ENCODE measurements around the gene RMND5B. TPM values are rescaled to one million over a fixed set of nuclear protein-coding genes. Genes with fewer than 3 reads are reported as not detected.

Gene RMND5B
- total and polyA plus RNA-seq, 10 of the 15 experiments (the other 5 are each of a cell fraction or from before 2014, with no cell fraction given): 1.6 to 50.7 (median 30.9) TPM

DNA sequence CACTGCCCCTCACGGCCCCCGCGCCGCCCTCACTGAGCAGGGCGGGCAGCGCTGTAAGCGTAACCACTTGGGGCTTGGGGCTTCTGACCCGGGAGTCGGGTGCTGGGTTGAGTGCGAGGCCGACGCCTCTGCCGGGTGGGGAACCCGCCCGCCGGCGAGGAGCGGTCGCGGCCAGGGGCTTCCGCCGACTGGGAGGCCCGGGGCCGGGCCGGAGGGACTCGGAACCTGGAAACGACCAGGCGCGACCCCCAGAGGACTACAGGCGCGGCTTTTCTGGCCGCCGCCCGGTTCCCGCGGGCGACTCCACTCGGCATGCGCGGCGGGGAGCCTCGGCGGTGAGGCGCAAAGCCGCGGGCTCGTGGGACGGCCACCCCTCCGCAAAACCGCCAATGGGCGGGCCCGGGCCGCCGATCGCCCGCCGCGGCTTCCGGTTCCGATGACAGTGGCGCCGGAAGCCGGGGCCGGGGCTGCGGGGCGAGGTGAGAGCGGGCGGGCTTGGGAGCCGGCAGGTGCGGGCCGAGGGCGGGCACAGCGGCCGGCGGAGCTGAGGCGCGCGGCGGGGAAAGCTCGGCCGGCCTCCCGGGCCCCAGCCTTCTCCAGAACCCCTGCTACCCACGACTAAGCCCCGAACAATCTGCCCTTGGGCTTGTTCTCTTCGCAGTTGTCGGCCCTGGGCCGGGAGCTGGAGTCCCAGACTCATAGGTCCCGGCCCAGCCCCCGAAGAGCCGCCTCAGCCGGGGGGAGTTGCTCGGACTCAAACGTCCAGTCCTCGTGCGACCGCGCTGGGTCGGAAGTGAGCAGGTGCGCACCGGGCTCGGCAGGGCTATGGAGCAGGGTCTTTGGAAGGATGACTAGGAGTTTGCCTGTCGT lies at the start of gene RMND5B (continued):
- TF ChIP-seq EED (IDR thresholded peaks at IDR 0.05; ENCODE audit: low read depth): no peak
- peak; percentile 97 for TF ChIP-seq CHD1 (IDR thresholded peaks at IDR 0.05; ENCODE audit: low read depth, low read length)
- peak; percentile 48; the same call in 1 of the 2 replicates for TF ChIP-seq CREB1 (IDR thresholded peaks at IDR 0.05; ENCODE audit: low read depth)
- TF ChIP-seq ZNF207 (IDR thresholded peaks at IDR 0.05; ENCODE audit: borderline replicate concordance): peak; percentile 53; the same call in 1 of the 2 replicates
- TF ChIP-seq GATAD2B (conservative IDR thresholded peaks at IDR 0.05; ENCODE audit: low read depth): peak; percentile 97
- TF ChIP-seq EGR1 (IDR thresholded peaks at IDR 0.05; ENCODE audit: borderline replicate concordance in 1 of 2, low read depth in 2 of 2, low read length in 2 of 2): peak in 1 of 2 experiments; percentile 35; a peak in 1 of 3 replicates
- TF ChIP-seq SMAD1 (IDR thresholded peaks at IDR 0.05; ENCODE audit: low read depth, partially characterized antibody): no peak
- TF ChIP-seq, protein P1, sequence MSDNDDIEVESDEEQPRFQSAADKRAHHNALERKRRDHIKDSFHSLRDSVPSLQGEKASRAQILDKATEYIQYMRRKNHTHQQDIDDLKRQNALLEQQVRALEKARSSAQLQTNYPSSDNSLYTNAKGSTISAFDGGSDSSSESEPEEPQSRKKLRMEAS (IDR thresholded peaks at IDR 0.05; ENCODE audit: low read depth, low read length): 0 out of 2 replicates have a peak, but pooled peaks have one; percentile 30
- TF ChIP-seq IKZF1 (conservative IDR thresholded peaks at IDR 0.05): peak; percentile 84
- TF ChIP-seq RELA (IDR thresholded peaks at IDR 0.05; ENCODE audit: borderline replicate concordance, partially characterized antibody): peak; percentile 37
- TF ChIP-seq GABPA (IDR thresholded peaks at IDR 0.05; ENCODE audit: low read depth): peak; percentile 72; the same call in 1 of the 2 replicates
- peak; percentile 98 for TF ChIP-seq TAF1 (IDR thresholded peaks at IDR 0.05; ENCODE audit: borderline replicate concordance, low read depth, low read length)
- TF ChIP-seq SMARCA5 (IDR thresholded peaks at IDR 0.05): peak; percentile 65
- TF ChIP-seq JUND (IDR thresholded peaks at IDR 0.05; ENCODE audit: low read depth, low read length): peak; percentile 98
- TF ChIP-seq POLR2A (IDR thresholded peaks at IDR 0.05; ENCODE audit: low read depth, low read length): peak; percentile 80
- TF ChIP-seq ZNF217 (IDR thresholded peaks at IDR 0.05): peak; percentile 81
- TF ChIP-seq, protein P2, sequence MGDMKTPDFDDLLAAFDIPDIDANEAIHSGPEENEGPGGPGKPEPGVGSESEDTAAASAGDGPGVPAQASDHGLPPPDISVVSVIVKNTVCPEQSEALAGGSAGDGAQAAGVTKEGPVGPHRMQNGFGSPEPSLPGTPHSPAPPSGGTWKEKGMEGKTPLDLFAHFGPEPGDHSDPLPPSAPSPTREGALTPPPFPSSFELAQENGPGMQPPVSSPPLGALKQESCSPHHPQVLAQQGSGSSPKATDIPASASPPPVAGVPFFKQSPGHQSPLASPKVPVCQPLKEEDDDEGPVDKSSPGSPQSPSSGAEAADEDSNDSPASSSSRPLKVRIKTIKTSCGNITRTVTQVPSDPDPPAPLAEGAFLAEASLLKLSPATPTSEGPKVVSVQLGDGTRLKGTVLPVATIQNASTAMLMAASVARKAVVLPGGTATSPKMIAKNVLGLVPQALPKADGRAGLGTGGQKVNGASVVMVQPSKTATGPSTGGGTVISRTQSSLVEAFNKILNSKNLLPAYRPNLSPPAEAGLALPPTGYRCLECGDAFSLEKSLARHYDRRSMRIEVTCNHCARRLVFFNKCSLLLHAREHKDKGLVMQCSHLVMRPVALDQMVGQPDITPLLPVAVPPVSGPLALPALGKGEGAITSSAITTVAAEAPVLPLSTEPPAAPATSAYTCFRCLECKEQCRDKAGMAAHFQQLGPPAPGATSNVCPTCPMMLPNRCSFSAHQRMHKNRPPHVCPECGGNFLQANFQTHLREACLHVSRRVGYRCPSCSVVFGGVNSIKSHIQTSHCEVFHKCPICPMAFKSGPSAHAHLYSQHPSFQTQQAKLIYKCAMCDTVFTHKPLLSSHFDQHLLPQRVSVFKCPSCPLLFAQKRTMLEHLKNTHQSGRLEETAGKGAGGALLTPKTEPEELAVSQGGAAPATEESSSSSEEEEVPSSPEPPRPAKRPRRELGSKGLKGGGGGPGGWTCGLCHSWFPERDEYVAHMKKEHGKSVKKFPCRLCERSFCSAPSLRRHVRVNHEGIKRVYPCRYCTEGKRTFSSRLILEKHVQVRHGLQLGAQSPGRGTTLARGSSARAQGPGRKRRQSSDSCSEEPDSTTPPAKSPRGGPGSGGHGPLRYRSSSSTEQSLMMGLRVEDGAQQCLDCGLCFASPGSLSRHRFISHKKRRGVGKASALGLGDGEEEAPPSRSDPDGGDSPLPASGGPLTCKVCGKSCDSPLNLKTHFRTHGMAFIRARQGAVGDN (IDR thresholded peaks at IDR 0.05): peak; percentile 72; the same call in 1 of the 2 replicates
- TF ChIP-seq, protein P3, sequence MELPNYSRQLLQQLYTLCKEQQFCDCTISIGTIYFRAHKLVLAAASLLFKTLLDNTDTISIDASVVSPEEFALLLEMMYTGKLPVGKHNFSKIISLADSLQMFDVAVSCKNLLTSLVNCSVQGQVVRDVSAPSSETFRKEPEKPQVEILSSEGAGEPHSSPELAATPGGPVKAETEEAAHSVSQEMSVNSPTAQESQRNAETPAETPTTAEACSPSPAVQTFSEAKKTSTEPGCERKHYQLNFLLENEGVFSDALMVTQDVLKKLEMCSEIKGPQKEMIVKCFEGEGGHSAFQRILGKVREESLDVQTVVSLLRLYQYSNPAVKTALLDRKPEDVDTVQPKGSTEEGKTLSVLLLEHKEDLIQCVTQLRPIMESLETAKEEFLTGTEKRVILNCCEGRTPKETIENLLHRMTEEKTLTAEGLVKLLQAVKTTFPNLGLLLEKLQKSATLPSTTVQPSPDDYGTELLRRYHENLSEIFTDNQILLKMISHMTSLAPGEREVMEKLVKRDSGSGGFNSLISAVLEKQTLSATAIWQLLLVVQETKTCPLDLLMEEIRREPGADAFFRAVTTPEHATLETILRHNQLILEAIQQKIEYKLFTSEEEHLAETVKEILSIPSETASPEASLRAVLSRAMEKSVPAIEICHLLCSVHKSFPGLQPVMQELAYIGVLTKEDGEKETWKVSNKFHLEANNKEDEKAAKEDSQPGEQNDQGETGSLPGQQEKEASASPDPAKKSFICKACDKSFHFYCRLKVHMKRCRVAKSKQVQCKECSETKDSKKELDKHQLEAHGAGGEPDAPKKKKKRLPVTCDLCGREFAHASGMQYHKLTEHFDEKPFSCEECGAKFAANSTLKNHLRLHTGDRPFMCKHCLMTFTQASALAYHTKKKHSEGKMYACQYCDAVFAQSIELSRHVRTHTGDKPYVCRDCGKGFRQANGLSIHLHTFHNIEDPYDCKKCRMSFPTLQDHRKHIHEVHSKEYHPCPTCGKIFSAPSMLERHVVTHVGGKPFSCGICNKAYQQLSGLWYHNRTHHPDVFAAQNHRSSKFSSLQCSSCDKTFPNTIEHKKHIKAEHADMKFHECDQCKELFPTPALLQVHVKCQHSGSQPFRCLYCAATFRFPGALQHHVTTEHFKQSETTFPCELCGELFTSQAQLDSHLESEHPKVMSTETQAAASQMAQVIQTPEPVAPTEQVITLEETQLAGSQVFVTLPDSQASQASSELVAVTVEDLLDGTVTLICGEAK (IDR thresholded peaks at IDR 0.05; ENCODE audit: borderline replicate concordance): no peak
- TF ChIP-seq KLF5 (IDR thresholded peaks at IDR 0.05; ENCODE audit: partially characterized antibody): peak; percentile 98
- no peak for TF ChIP-seq CREM (IDR thresholded peaks at IDR 0.05; ENCODE audit: low read depth)
- TF ChIP-seq NFIC (IDR thresholded peaks at IDR 0.05; ENCODE audit: low read depth, low read length): no peak
- no peak for TF ChIP-seq BMI1 (IDR thresholded peaks at IDR 0.05; ENCODE audit: borderline replicate concordance)

Measured in GM12878 (cell line).